Measurements from ENCODE around the gene LAMP5.

The LAMP5 gene, protein sequence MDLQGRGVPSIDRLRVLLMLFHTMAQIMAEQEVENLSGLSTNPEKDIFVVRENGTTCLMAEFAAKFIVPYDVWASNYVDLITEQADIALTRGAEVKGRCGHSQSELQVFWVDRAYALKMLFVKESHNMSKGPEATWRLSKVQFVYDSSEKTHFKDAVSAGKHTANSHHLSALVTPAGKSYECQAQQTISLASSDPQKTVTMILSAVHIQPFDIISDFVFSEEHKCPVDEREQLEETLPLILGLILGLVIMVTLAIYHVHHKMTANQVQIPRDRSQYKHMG

DNA sequence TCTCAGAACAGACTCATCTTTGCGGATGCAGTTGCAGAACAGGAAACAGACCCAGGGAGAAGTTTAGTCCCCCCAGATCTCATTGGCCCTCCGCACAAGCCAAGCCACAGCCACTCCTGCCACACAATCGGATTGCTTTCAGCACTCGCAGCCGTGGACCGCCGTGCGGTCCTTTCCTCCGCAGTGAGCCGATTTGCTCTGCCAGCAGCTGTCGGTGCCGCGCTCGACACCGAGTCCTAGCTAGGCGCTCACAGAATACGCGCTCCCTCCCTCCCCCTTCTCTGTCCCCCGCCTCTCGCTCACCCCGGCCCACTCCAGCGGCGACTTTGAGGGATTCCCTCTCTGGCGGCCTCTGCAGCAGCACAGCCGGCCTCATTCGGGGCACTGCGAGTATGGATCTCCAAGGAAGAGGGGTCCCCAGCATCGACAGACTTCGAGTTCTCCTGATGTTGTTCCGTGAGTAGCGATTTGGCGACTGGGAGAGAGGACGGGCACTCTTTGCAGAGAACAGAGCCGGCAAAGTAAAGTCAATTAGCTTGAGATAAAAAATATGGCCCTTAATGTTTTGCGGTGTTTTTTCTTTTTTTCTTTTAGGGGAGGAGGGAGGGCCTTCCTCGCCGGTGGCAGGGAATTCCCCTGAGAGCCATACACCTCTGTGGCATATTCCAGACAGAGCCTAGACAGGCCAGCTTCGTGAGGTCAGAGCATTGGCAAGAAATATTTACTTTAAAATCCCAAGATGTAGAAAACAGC, at the start of gene LAMP5:
Gene LAMP5, plus strand, starts transcription at position 130 of the 753 bp plus-strand sequence. Its CDS starts 263 bp downstream, at position 393.
- DNase-seq (ENCODE audit: low read depth, low spot score), result peak; percentile 67
- peaks cover 94% of the 10 kb centered on the region for H3K27me3 ChIP-seq (ENCODE audit: insufficient read depth, insufficient read length)

DNA sequence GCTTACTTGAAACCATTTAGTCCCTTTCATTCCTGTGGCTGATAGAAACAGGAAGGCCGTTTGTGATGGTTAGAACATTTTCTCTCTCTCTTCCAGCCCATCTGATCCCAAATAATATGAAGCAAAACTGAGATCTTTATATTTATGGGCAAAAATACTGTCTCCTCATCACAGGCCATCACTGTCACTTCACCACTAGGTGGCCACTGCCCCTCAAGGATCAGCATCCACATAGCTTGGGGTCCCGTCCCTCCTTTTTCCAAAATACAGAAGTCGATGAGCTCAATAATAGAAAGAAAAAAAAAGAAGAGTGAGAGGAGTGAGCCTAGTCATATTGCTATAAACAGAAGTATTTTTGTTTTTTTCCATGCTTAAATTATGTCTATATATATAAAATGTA, 46.4 kb upstream of the LAMP5 start:
- TF ChIP-seq ZNF274 (IDR thresholded peaks at IDR 0.05; ENCODE audit: low read depth, low read length) (no peak), SUZ12 (IDR thresholded peaks at IDR 0.05; ENCODE audit: extremely low read depth, insufficient read depth, insufficient read length) (no peak), YY1 (IDR thresholded peaks at IDR 0.05; ENCODE audit: insufficient read depth, insufficient read length) (no peak)
- no peak overlapping the region for H3K4me3 ChIP-seq (ENCODE audit: insufficient read length, low read depth)
- H3K9ac ChIP-seq (ENCODE audit: insufficient read length, low read depth), result no peak overlapping the region
- H3K36me3 ChIP-seq (ENCODE audit: insufficient read depth, insufficient read length, low read length), result no peaks in the 10 kb centered on the region
- no peaks in the 10 kb centered on the region for H3K27me3 ChIP-seq (ENCODE audit: insufficient read depth, insufficient read length)
- no peaks in the 10 kb centered on the region for H3K9me3 ChIP-seq (ENCODE audit: insufficient read depth, low read length)
- peak; percentile 8 for DNase-seq (ENCODE audit: low read depth, low spot score)
- no peaks in the 10 kb centered on the region for H3K4me1 ChIP-seq (ENCODE audit: insufficient read depth, insufficient read length)

More for the DNA sequence above, at the start of gene LAMP5:
- no peaks in the 10 kb centered on the region for H3K36me3 ChIP-seq (ENCODE audit: insufficient read depth, insufficient read length, low read length)
- peak within 1 kb of the TSS; percentile 72 for H3K9ac ChIP-seq (ENCODE audit: insufficient read length, low read depth)
- H3K4me1 ChIP-seq (ENCODE audit: insufficient read depth, insufficient read length), result peaks cover 7% of the 10 kb centered on the region
- no peaks in the 10 kb centered on the region for H3K9me3 ChIP-seq (ENCODE audit: insufficient read depth, low read length)
- TF ChIP-seq ZNF274 (IDR thresholded peaks at IDR 0.05; ENCODE audit: low read depth, low read length) (no peak), YY1 (IDR thresholded peaks at IDR 0.05; ENCODE audit: insufficient read depth, insufficient read length) (no peak), SUZ12 (IDR thresholded peaks at IDR 0.05; ENCODE audit: extremely low read depth, insufficient read depth, insufficient read length) (no peak)
- peak within 1 kb of the TSS; percentile 40 for H3K4me3 ChIP-seq (ENCODE audit: insufficient read length, low read depth)

DNA sequence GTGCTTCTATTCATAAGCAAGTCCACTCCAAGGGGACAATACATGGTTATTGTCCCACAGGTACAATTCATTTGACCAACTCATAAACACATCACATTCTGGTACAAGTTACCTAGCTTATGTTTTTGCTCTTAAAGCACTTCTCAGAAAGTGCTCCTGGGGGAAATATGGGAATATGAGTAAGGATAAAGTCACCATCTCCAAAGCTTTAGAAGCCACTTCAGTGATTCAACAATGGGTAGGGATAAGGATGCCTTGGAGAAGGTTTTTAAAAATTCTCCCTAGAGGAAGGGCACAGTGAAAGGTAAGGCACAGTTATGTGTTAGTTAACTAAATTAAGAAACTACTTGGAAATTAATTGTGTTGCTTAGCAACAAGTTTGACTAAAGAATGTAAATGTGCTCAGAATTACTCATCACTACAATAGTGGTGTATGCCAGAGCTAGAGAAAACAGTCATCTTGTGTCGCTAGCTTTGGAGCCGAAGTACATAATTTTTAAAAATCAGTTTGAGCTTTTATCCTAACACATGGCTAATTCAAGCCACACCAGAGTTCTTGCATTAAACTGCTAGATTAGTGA, 39.5 kb upstream of the LAMP5 start:
- no peaks in the 10 kb centered on the region for H3K36me3 ChIP-seq (ENCODE audit: insufficient read depth, insufficient read length, low read length)
- DNase-seq (ENCODE audit: low read depth, low spot score), result no peak

DNA sequence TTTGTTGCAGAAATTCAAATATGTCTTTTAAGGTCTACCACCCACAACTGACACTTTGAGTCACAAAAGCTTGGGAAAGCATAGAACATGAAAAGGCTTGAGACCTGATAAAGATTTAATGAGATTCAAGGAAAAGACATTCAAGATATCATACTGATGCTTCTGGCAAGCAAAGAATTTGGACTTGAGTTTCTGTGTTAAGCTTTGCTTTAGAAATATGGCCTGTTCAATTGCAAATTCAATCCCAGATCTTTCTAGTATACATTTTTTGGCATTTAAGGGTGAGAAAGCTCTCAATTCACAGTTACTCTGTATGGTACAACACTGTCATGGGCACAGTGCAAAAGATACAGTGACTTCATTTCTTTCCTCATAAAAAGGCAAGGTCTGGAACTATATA, 38.9 kb upstream of the LAMP5 start:
- H3K4me3 ChIP-seq (ENCODE audit: insufficient read length, low read depth), result no peak overlapping the region
- H3K4me1 ChIP-seq (ENCODE audit: insufficient read depth, insufficient read length), result no peaks in the 10 kb centered on the region
- no peak overlapping the region for H3K9ac ChIP-seq (ENCODE audit: insufficient read length, low read depth)
- TF ChIP-seq SUZ12 (IDR thresholded peaks at IDR 0.05; ENCODE audit: extremely low read depth, insufficient read depth, insufficient read length) (no peak), YY1 (IDR thresholded peaks at IDR 0.05; ENCODE audit: insufficient read depth, insufficient read length) (no peak), ZNF274 (IDR thresholded peaks at IDR 0.05; ENCODE audit: low read depth, low read length) (no peak)
- H3K9me3 ChIP-seq (ENCODE audit: insufficient read depth, low read length), result no peaks in the 10 kb centered on the region
- no peaks in the 10 kb centered on the region for H3K27me3 ChIP-seq (ENCODE audit: insufficient read depth, insufficient read length)
- no peaks in the 10 kb centered on the region for H3K36me3 ChIP-seq (ENCODE audit: insufficient read depth, insufficient read length, low read length)
- DNase-seq (ENCODE audit: low read depth, low spot score), result no peak

More for the DNA sequence above, 39.5 kb upstream of the LAMP5 start:
- TF ChIP-seq SUZ12 (IDR thresholded peaks at IDR 0.05; ENCODE audit: extremely low read depth, insufficient read depth, insufficient read length) (no peak), YY1 (IDR thresholded peaks at IDR 0.05; ENCODE audit: insufficient read depth, insufficient read length) (no peak), ZNF274 (IDR thresholded peaks at IDR 0.05; ENCODE audit: low read depth, low read length) (no peak)
- H3K4me1 ChIP-seq (ENCODE audit: insufficient read depth, insufficient read length), result no peaks in the 10 kb centered on the region
- no peak overlapping the region for H3K4me3 ChIP-seq (ENCODE audit: insufficient read length, low read depth)
- no peaks in the 10 kb centered on the region for H3K9me3 ChIP-seq (ENCODE audit: insufficient read depth, low read length)
- H3K27me3 ChIP-seq (ENCODE audit: insufficient read depth, insufficient read length), result no peaks in the 10 kb centered on the region
- H3K9ac ChIP-seq (ENCODE audit: insufficient read length, low read depth), result no peak overlapping the region

DNA sequence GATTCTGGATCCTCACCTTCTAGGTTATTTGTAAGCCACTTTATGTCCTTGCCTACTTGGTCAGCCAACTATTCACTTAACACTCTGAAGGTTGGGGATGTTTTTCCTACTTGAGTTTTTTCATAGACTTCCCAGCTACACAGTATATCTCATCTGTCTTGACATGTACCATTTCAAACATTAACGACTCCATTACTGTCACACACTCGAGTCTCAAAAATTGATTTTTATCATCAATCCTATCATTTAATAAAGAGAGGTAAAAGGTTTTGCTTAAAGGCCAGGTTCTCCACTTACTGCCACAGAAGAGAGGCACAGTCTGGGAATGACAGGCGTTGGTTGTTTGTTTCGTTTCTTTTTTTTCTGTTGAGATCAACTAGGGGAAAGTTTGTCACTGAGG, 38.2 kb upstream of the LAMP5 start:
- Histone ChIP-seq H3K9ac (ENCODE audit: insufficient read length, low read depth) (no peak overlapping the region), H3K36me3 (ENCODE audit: insufficient read depth, insufficient read length, low read length) (no peaks in the 10 kb centered on the region), H3K9me3 (ENCODE audit: insufficient read depth, low read length) (no peaks in the 10 kb centered on the region), H3K27me3 (ENCODE audit: insufficient read depth, insufficient read length) (no peaks in the 10 kb centered on the region), H3K4me1 (ENCODE audit: insufficient read depth, insufficient read length) (no peaks in the 10 kb centered on the region), H3K4me3 (ENCODE audit: insufficient read length, low read depth) (no peak overlapping the region)
- no peak for TF ChIP-seq YY1 (IDR thresholded peaks at IDR 0.05; ENCODE audit: insufficient read depth, insufficient read length)
- no peak for TF ChIP-seq ZNF274 (IDR thresholded peaks at IDR 0.05; ENCODE audit: low read depth, low read length)
- no peak for TF ChIP-seq SUZ12 (IDR thresholded peaks at IDR 0.05; ENCODE audit: extremely low read depth, insufficient read depth, insufficient read length)
- DNase-seq (ENCODE audit: low read depth, low spot score), result no peak

DNA sequence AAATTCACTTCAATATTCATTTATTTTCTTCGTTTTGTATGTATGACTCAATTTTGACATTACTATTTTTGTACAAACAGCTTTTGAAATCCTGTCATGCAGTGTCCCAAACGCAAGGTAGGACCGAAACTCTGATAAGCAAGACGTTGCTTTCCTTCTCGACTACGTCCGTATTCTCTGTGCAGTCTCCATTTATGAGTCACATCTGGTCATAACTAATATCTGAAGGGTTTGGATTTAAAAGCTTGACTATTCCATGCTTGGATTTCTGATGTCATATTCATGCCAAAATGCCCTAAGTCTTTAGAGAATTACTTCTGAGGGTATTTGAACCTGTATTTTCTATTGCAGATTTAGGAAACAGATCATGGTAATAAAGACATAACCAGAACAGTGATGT, 37.8 kb upstream of the LAMP5 start:
- no peak overlapping the region for H3K9ac ChIP-seq (ENCODE audit: insufficient read length, low read depth)
- no peaks in the 10 kb centered on the region for H3K36me3 ChIP-seq (ENCODE audit: insufficient read depth, insufficient read length, low read length)

DNA sequence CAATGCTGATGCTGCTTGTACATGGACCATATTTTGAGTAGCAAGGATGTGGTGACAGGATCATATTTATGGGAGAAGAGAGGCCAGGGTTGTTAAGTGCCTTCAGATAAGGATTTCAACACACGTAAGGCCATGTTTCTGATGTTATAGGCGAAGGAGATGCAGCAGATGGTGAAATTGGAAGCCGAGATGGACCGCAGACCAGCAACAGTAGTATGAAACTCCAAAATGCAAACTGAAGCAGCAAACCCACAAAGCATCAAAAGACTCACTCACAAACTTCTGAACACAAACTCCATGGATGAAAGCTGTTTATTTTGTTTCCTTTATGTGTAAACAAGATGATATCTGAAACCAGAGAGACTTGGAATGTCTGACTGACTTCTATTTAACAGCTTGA, 35.6 kb upstream of the LAMP5 start:
- H3K36me3 ChIP-seq (ENCODE audit: insufficient read depth, insufficient read length, low read length), result no peaks in the 10 kb centered on the region
- no peak overlapping the region for H3K4me3 ChIP-seq (ENCODE audit: insufficient read length, low read depth)
- DNase-seq (ENCODE audit: low read depth, low spot score), result no peak
- H3K4me1 ChIP-seq (ENCODE audit: insufficient read depth, insufficient read length), result no peaks in the 10 kb centered on the region
- no peaks in the 10 kb centered on the region for H3K9me3 ChIP-seq (ENCODE audit: insufficient read depth, low read length)
- H3K9ac ChIP-seq (ENCODE audit: insufficient read length, low read depth), result no peak overlapping the region
- no peaks in the 10 kb centered on the region for H3K27me3 ChIP-seq (ENCODE audit: insufficient read depth, insufficient read length)
- no peak for TF ChIP-seq ZNF274 (IDR thresholded peaks at IDR 0.05; ENCODE audit: low read depth, low read length)
- no peak for TF ChIP-seq YY1 (IDR thresholded peaks at IDR 0.05; ENCODE audit: insufficient read depth, insufficient read length)
- TF ChIP-seq SUZ12 (IDR thresholded peaks at IDR 0.05; ENCODE audit: extremely low read depth, insufficient read depth, insufficient read length), result no peak

More for the DNA sequence above, 37.8 kb upstream of the LAMP5 start:
- TF ChIP-seq YY1 (IDR thresholded peaks at IDR 0.05; ENCODE audit: insufficient read depth, insufficient read length) (no peak), SUZ12 (IDR thresholded peaks at IDR 0.05; ENCODE audit: extremely low read depth, insufficient read depth, insufficient read length) (no peak), ZNF274 (IDR thresholded peaks at IDR 0.05; ENCODE audit: low read depth, low read length) (no peak)
- DNase-seq (ENCODE audit: low read depth, low spot score), result no peak
- H3K4me1 ChIP-seq (ENCODE audit: insufficient read depth, insufficient read length), result no peaks in the 10 kb centered on the region
- H3K9me3 ChIP-seq (ENCODE audit: insufficient read depth, low read length), result no peaks in the 10 kb centered on the region
- H3K4me3 ChIP-seq (ENCODE audit: insufficient read length, low read depth), result no peak overlapping the region
- no peaks in the 10 kb centered on the region for H3K27me3 ChIP-seq (ENCODE audit: insufficient read depth, insufficient read length)

Measured in NT2/D1 (cell line).